Ishikawa (cell line): ENCODE data around the gene CDH24.

Source experiments
- CEBPB ChIP-seq: IDR thresholded peaks from 2 replicates; pipeline ENCODE4 v1.6.1; 2012
- CREB1 ChIP-seq: IDR thresholded peaks from 2 replicates; pipeline ENCODE4 v1.6.1; 2012; ENCODE audit warnings: low read depth
- EGR1 ChIP-seq: IDR thresholded peaks from 2 replicates; pipeline ENCODE4 v1.6.1; 2012
- EP300 ChIP-seq: IDR thresholded peaks from 2 replicates; pipeline ENCODE4 v1.6.1; 2012; ENCODE audit warnings: borderline replicate concordance
- FOXM1 ChIP-seq: IDR thresholded peaks from 2 replicates; pipeline ENCODE4 v1.6.1; 2012; ENCODE audit warnings: low read depth, borderline replicate concordance
- NFIC ChIP-seq: IDR thresholded peaks from 2 replicates; pipeline ENCODE4 v1.6.1; 2012
- RAD21 ChIP-seq: IDR thresholded peaks from 2 replicates; pipeline ENCODE4 v1.6.1; 2012; ENCODE audit warnings: low read depth
- TAF1 ChIP-seq: IDR thresholded peaks from 2 replicates; pipeline ENCODE4 v1.6.1; 2012; ENCODE audit warnings: low read depth, mild to moderate bottlenecking
- TCF12 ChIP-seq: IDR thresholded peaks from 2 replicates; pipeline ENCODE4 v1.6.1; 2012; ENCODE audit warnings: low read depth
- TEAD4 ChIP-seq: IDR thresholded peaks from 2 replicates; pipeline ENCODE4 v1.6.1; 2012
- USF1 ChIP-seq: IDR thresholded peaks from 2 replicates; pipeline ENCODE4 v1.6.1; 2012
- YY1 ChIP-seq: IDR thresholded peaks from 2 replicates; pipeline ENCODE4 v1.6.1; 2012; ENCODE audit warnings: low read depth
- ZBTB7A ChIP-seq: IDR thresholded peaks from 2 replicates; pipeline ENCODE4 v1.6.1; 2012; ENCODE audit warnings: low read depth
- TF ChIP-seq, protein P1 (sequence below): IDR thresholded peaks from 2 replicates; pipeline ENCODE4 v1.6.1; 2012
- TF ChIP-seq, protein P2 (sequence below): IDR thresholded peaks from 2 replicates; pipeline ENCODE4 v1.6.1; 2012; ENCODE audit warnings: low read depth, mild to moderate bottlenecking

The CDH24 gene

GRCh38 chr14:23095196-23096108 lies 38.1 kb upstream of the CDH24 start, which contains the start of gene C14orf119:
TSS of gene C14orf119 (plus strand) at chr14:23095505. CDS start at chr14:23097659, 2,154 bp downstream.
- TF ChIP-seq TAF1 (peak; percentile 43), TCF12 (no peak), YY1 (no peak), CEBPB (no peak), RAD21 (no peak), CREB1 (0 out of 2 replicates have a peak, but pooled peaks have one; percentile 10), NFIC (no peak), FOXM1 (no peak), TEAD4 (no peak), ZBTB7A (peak; percentile 82), USF1 (no peak), EP300 (no peak), EGR1 (peak; percentile 91)
- TF ChIP-seq, protein P1, sequence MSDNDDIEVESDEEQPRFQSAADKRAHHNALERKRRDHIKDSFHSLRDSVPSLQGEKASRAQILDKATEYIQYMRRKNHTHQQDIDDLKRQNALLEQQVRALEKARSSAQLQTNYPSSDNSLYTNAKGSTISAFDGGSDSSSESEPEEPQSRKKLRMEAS: peak; percentile 65
- TF ChIP-seq, protein P2, sequence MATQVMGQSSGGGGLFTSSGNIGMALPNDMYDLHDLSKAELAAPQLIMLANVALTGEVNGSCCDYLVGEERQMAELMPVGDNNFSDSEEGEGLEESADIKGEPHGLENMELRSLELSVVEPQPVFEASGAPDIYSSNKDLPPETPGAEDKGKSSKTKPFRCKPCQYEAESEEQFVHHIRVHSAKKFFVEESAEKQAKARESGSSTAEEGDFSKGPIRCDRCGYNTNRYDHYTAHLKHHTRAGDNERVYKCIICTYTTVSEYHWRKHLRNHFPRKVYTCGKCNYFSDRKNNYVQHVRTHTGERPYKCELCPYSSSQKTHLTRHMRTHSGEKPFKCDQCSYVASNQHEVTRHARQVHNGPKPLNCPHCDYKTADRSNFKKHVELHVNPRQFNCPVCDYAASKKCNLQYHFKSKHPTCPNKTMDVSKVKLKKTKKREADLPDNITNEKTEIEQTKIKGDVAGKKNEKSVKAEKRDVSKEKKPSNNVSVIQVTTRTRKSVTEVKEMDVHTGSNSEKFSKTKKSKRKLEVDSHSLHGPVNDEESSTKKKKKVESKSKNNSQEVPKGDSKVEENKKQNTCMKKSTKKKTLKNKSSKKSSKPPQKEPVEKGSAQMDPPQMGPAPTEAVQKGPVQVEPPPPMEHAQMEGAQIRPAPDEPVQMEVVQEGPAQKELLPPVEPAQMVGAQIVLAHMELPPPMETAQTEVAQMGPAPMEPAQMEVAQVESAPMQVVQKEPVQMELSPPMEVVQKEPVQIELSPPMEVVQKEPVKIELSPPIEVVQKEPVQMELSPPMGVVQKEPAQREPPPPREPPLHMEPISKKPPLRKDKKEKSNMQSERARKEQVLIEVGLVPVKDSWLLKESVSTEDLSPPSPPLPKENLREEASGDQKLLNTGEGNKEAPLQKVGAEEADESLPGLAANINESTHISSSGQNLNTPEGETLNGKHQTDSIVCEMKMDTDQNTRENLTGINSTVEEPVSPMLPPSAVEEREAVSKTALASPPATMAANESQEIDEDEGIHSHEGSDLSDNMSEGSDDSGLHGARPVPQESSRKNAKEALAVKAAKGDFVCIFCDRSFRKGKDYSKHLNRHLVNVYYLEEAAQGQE: no peak

DNA sequence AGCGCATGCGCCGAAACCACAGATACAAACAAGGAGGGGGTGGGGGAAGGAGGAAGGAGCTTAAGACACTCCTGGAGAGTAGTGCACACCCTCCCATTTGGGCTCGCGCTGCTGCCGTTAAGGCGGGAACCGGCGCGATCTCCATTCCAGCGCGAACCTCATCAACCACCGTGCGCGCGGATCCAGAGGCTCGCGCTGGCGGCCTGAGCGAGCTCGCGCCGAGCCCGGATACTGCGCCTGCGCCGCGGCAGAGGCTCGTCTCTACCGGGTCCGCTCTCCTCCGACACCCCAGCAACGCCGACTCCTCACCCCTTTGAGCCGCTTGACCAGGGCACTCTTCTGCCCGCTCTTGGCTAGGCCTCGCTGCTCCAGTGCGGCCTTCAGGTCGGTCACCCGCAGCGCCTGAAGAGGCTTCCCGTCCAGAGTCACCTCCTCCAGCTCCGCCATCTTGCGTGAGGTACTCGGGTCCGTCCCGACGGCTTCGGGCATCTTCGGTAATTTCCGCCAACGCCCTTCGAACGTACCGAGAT lies 37.4 kb upstream of the CDH24 start, which contains the start of gene ACIN1:
TSS of gene ACIN1 (minus strand) at position 471 of the 530 bp plus-strand sequence. CDS start at position 447, 24 bp downstream.
- TF ChIP-seq FOXM1 (no peak), TEAD4 (no peak), ZBTB7A (no peak), EGR1 (no peak), CREB1 (no peak), CEBPB (no peak), RAD21 (no peak), YY1 (peak; percentile 95), TCF12 (no peak; the same call in 1 of the 2 replicates), NFIC (no peak), USF1 (no peak), TAF1 (peak; percentile 91), EP300 (no peak)
- TF ChIP-seq, protein P2: no peak
- TF ChIP-seq, protein P1: peak; percentile 50

GRCh38 chr14:23093991-23094665 lies 36.8 kb upstream of the CDH24 start:
- TF ChIP-seq TAF1 (no peak), EP300 (no peak), USF1 (no peak)

DNA sequence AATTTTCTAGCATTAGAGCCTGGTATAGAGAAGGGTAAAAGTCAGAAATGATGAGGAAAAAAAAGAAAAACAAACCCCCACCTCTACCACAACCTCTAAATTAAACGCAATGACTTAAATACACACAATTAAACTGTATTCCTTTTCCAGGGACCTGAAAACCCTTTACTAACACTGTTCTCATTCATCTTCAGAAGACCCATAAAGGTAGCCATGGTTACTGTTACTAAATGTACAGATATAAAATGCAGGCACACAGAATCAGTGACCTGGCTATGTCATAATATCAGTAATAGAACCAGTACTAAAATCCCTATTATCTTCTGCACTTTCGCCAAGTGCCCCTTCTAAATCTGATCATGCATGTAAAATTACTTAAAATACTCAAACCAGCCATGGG lies 36.2 kb upstream of the CDH24 start:
- TF ChIP-seq TCF12: no peak
- no peak for TF ChIP-seq EGR1

DNA sequence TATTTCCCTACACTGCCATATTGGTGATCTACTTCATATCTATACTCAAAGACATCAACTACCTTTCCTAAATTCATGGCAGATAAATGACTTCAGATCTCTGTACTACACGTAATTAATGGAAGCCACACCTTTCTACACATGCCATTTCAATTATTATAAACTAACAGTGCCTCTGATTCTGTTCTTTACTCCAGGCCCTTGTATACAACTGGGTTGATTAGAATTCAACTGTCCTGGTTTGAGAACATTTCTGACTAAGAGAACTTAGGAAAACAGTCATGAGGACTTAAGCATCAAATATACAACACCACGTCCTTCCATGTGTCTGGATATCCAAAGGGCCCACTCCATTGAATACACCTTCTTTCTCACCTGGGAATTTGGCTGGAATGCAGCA lies 35.8 kb upstream of the CDH24 start:
- TF ChIP-seq RAD21 (no peak), CREB1 (no peak), FOXM1 (no peak), TAF1 (no peak)
